GM12878 (cell line): ENCODE results near the gene EEF1AKMT3. TPM values are rescaled to one million over a fixed set of nuclear protein-coding genes. Genes with fewer than 3 reads are reported as not detected.
A peak's percentile ranks its signal among the peaks of the same experiment; 100 is the strongest.

Experiments used
- BHLHE40 ChIP-seq, 2 experiments: fragments of 450-650 bp in 1 of 2; IDR thresholded peaks; 2 replicates each; pipeline ENCODE4 v1.6.1; 2011 to 2017; ENCODE audit warnings: low read depth in 2 of 2, borderline replicate concordance in 1 of 2, improper control_type of control experiment in 1 of 2, low read length in 1 of 2, mild to moderate bottlenecking in 1 of 2
- BMI1 ChIP-seq: fragments of 450-650 bp; IDR thresholded peaks from 2 replicates; pipeline ENCODE4 v1.6.1; 2016; ENCODE audit warnings: mild to moderate bottlenecking, moderate library complexity, borderline replicate concordance
- FOS ChIP-seq: IDR thresholded peaks from 3 replicates; pipeline ENCODE4 v1.6.1; 2011; ENCODE audit warnings: borderline replicate concordance; ENCODE audit not compliant: insufficient read length; ENCODE audit errors: extremely low read depth
- GATAD2B ChIP-seq: fragments of 450-650 bp; conservative IDR thresholded peaks from 2 replicates; pipeline ENCODE4 v1.6.1; 2017; ENCODE audit warnings: low read depth, mild to moderate bottlenecking, moderate library complexity
- HCFC1 ChIP-seq: fragments of 150-350 bp; IDR thresholded peaks from 2 replicates; pipeline ENCODE4 v1.6.1; 2014; ENCODE audit warnings: low read length
- MXI1 ChIP-seq: fragments of 150-350 bp; IDR thresholded peaks from 2 replicates; pipeline ENCODE4 v1.6.1; 2011; ENCODE audit warnings: low read depth, mild to moderate bottlenecking, inconsistent platforms, low read length, improper control_type of control experiment
- NFYB ChIP-seq: IDR thresholded peaks from 2 replicates; pipeline ENCODE4 v1.6.1; 2011; ENCODE audit warnings: low read depth, mild to moderate bottlenecking, low read length, improper control_type of control experiment, moderate library complexity; ENCODE audit not compliant: insufficient read depth
- PML ChIP-seq: IDR thresholded peaks from 2 replicates; pipeline ENCODE4 v1.6.1; 2012; ENCODE audit warnings: low read length, inconsistent platforms
- POLR2AphosphoS5 ChIP-seq: IDR thresholded peaks from 2 replicates; pipeline ENCODE4 v1.6.1; 2011; ENCODE audit warnings: mild to moderate bottlenecking, low read length, inconsistent platforms
- SMAD5 ChIP-seq: IDR thresholded peaks from 2 replicates; pipeline ENCODE4 v1.6.1; 2016; ENCODE audit warnings: antibody characterized with exemption, low read depth
- SMARCA5 ChIP-seq: fragments of 450-650 bp; IDR thresholded peaks from 2 replicates; pipeline ENCODE4 v1.6.1; 2017; ENCODE audit warnings: mild to moderate bottlenecking
- polyA plus RNA-seq, 11 experiments: library from polyadenylated mRNA; depleted of rRNA in 4 of 11; unstranded in 6 of 11; stranded (reverse) in 5 of 11; fragments of >200 nt; fragmentation: Nextera tagmentation in 4 of 11; fragmentation: Illumina TruSeq in 1 of 11; extraction: Ambion mirVana in 4 of 11; extraction: Trizol in 1 of 11; gene quantifications; 1 replicate in 1 of 11; 2 replicates in 10 of 11; pipeline versions ENCODE4 v1.2.1 to v1.2.3, GENCODE V29; 2011 to 2016; ENCODE audit warnings: inconsistent platforms in 2 of 11, missing spikeins in 2 of 11, low read depth in 1 of 11
- total RNA-seq, 4 experiments: library from RNA; depleted of rRNA in 3 of 4; stranded (reverse); fragments of >200 nt in 3 of 4; fragmentation: Illumina TruSeq in 1 of 4; extraction: Trizol in 1 of 4; gene quantifications; 2 replicates each; pipeline versions ENCODE4 v1.2.1 to v1.2.3, GENCODE V29; 2013 to 2021
- TF ChIP-seq, protein P1 (sequence below): fragments of 450-650 bp; formaldehyde crosslinking; IDR thresholded peaks from 2 replicates; pipeline ENCODE4 v1.4.0; 2020; ENCODE audit warnings: mild to moderate bottlenecking, moderate library complexity
- TF ChIP-seq, protein P2 (sequence below): fragments of 450-650 bp; formaldehyde crosslinking; IDR thresholded peaks from 2 replicates; pipeline ENCODE4 v1.5.0; 2022; ENCODE audit warnings: mild to moderate bottlenecking, missing genetic modification characterization
- TF ChIP-seq, protein P3 (sequence below): IDR thresholded peaks from 2 replicates; pipeline ENCODE4 v1.6.1; 2012; ENCODE audit warnings: low read depth, low read length, improper control_type of control experiment
- TF ChIP-seq, protein P4 (sequence below): fragments of 450-650 bp; IDR thresholded peaks from 2 replicates; pipeline ENCODE4 v1.6.1; 2017; ENCODE audit warnings: mild to moderate bottlenecking, moderate library complexity

Gene EEF1AKMT3
- total and polyA plus RNA-seq, 10 of the 15 experiments (the other 5 are each of a cell fraction or from before 2014, with no cell fraction given): 1.2 to 8.2 (median 3.5) TPM

DNA sequence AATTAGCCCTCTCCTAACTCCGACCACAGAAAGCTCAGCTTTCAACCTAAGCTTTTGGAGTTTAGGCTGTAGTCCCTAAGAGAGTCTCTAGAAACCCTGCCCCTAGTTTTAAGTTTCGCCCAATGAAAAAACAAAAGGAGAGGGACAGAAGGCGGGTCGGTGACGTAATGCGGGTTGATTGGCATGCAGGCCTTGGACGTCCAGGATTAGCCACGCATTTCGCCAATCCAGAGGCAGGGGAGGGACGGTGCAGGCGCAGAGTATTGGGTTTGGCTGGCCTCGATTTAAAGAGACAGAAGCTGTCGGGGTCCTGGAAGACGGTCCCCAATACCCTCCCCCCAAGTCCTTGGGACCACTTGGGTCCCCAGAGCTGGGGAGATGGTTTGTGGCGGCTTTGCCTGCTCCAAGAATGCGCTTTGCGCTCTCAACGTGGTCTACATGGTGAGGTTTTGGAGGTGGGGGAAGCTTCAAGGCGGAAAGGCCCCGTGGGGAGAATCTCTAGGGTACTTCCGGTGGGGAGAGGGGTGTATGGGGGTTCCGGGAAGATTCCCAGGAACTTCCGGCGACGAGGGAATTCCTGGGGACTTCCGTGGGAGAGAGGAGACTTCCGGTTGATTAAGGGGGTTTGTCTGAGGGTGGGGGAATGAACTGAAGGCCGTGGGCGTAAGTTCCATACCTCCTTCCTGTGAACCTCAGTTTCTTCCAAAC is 27.5 kb upstream of the EEF1AKMT3 start, which contains the start of gene TSPAN31 (continued):
- TF ChIP-seq MXI1: 0 out of 2 replicates have a peak, but pooled peaks have one; percentile 34
- TF ChIP-seq, protein P1, sequence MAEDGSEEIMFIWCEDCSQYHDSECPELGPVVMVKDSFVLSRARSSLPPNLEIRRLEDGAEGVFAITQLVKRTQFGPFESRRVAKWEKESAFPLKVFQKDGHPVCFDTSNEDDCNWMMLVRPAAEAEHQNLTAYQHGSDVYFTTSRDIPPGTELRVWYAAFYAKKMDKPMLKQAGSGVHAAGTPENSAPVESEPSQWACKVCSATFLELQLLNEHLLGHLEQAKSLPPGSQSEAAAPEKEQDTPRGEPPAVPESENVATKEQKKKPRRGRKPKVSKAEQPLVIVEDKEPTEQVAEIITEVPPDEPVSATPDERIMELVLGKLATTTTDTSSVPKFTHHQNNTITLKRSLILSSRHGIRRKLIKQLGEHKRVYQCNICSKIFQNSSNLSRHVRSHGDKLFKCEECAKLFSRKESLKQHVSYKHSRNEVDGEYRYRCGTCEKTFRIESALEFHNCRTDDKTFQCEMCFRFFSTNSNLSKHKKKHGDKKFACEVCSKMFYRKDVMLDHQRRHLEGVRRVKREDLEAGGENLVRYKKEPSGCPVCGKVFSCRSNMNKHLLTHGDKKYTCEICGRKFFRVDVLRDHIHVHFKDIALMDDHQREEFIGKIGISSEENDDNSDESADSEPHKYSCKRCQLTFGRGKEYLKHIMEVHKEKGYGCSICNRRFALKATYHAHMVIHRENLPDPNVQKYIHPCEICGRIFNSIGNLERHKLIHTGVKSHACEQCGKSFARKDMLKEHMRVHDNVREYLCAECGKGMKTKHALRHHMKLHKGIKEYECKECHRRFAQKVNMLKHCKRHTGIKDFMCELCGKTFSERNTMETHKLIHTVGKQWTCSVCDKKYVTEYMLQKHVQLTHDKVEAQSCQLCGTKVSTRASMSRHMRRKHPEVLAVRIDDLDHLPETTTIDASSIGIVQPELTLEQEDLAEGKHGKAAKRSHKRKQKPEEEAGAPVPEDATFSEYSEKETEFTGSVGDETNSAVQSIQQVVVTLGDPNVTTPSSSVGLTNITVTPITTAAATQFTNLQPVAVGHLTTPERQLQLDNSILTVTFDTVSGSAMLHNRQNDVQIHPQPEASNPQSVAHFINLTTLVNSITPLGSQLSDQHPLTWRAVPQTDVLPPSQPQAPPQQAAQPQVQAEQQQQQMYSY (CRISPR knock-in tag): peak; percentile 66; the same call in 1 of the 2 replicates
- peak; percentile 34; the same call in 1 of the 2 replicates for TF ChIP-seq SMAD5
- peak; percentile 98 for TF ChIP-seq NFYB
- no peak for TF ChIP-seq BMI1
- TF ChIP-seq HCFC1: 0 out of 2 replicates have a peak, but pooled peaks have one; percentile 14
- TF ChIP-seq POLR2AphosphoS5: peak; percentile 60
- TF ChIP-seq BHLHE40 (IDR thresholded peaks at IDR 0.05; ENCODE audit: borderline replicate concordance in 1 of 2, low read depth in 2 of 2, low read length in 1 of 2): no peak
- TF ChIP-seq, protein P2, sequence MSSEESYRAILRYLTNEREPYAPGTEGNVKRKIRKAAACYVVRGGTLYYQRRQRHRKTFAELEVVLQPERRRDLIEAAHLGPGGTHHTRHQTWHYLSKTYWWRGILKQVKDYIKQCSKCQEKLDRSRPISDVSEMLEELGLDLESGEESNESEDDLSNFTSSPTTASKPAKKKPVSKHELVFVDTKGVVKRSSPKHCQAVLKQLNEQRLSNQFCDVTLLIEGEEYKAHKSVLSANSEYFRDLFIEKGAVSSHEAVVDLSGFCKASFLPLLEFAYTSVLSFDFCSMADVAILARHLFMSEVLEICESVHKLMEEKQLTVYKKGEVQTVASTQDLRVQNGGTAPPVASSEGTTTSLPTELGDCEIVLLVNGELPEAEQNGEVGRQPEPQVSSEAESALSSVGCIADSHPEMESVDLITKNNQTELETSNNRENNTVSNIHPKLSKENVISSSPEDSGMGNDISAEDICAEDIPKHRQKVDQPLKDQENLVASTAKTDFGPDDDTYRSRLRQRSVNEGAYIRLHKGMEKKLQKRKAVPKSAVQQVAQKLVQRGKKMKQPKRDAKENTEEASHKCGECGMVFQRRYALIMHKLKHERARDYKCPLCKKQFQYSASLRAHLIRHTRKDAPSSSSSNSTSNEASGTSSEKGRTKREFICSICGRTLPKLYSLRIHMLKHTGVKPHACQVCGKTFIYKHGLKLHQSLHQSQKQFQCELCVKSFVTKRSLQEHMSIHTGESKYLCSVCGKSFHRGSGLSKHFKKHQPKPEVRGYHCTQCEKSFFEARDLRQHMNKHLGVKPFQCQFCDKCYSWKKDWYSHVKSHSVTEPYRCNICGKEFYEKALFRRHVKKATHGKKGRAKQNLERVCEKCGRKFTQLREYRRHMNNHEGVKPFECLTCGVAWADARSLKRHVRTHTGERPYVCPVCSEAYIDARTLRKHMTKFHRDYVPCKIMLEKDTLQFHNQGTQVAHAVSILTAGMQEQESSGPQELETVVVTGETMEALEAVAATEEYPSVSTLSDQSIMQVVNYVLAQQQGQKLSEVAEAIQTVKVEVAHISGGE (CRISPR knock-in tag): no peak
- peak; percentile 55 for TF ChIP-seq FOS
- TF ChIP-seq GATAD2B: no peak
- 0 out of 2 replicates have a peak, but pooled peaks have one; percentile 55 for TF ChIP-seq SMARCA5
- TF ChIP-seq, protein P3, sequence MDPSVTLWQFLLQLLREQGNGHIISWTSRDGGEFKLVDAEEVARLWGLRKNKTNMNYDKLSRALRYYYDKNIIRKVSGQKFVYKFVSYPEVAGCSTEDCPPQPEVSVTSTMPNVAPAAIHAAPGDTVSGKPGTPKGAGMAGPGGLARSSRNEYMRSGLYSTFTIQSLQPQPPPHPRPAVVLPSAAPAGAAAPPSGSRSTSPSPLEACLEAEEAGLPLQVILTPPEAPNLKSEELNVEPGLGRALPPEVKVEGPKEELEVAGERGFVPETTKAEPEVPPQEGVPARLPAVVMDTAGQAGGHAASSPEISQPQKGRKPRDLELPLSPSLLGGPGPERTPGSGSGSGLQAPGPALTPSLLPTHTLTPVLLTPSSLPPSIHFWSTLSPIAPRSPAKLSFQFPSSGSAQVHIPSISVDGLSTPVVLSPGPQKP: peak; percentile 21; the same call in 1 of the 2 replicates
- peak; percentile 49; the same call in 1 of the 2 replicates for TF ChIP-seq PML
- TF ChIP-seq, protein P4, sequence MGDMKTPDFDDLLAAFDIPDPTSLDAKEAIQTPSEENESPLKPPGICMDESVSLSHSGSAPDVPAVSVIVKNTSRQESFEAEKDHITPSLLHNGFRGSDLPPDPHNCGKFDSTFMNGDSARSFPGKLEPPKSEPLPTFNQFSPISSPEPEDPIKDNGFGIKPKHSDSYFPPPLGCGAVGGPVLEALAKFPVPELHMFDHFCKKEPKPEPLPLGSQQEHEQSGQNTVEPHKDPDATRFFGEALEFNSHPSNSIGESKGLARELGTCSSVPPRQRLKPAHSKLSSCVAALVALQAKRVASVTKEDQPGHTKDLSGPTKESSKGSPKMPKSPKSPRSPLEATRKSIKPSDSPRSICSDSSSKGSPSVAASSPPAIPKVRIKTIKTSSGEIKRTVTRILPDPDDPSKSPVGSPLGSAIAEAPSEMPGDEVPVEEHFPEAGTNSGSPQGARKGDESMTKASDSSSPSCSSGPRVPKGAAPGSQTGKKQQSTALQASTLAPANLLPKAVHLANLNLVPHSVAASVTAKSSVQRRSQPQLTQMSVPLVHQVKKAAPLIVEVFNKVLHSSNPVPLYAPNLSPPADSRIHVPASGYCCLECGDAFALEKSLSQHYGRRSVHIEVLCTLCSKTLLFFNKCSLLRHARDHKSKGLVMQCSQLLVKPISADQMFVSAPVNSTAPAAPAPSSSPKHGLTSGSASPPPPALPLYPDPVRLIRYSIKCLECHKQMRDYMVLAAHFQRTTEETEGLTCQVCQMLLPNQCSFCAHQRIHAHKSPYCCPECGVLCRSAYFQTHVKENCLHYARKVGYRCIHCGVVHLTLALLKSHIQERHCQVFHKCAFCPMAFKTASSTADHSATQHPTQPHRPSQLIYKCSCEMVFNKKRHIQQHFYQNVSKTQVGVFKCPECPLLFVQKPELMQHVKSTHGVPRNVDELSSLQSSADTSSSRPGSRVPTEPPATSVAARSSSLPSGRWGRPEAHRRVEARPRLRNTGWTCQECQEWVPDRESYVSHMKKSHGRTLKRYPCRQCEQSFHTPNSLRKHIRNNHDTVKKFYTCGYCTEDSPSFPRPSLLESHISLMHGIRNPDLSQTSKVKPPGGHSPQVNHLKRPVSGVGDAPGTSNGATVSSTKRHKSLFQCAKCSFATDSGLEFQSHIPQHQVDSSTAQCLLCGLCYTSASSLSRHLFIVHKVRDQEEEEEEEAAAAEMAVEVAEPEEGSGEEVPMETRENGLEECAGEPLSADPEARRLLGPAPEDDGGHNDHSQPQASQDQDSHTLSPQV: no peak
